IPS DF 4.7 (cell line): ENCODE measurements around the gene MOSPD3.
"Not testable (repeated sequence)": the region's sequence is repeated elsewhere in the genome, so short reads cannot be mapped to it uniquely, and the experiment has no call there.

Experiments
- DNase-seq: peaks from one replicate; pipeline ENCODE4 v3.0.0-alpha.2; 2013; ENCODE audit warnings: low spot score; ENCODE audit errors: extremely low read depth

Gene MOSPD3, protein sequence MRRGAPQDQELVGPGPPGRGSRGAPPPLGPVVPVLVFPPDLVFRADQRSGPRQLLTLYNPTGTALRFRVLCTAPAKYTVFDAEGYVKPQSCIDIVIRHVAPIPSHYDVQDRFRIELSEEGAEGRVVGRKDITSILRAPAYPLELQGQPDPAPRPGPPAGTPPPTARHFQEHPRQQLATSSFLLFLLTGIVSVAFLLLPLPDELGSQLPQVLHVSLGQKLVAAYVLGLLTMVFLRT

GRCh38 chr7:100611983-100612729 lies at the start of gene MOSPD3:
Gene MOSPD3, plus strand, starts transcription at chr7:100612540. Its CDS starts 252 bp downstream, at chr7:100612792.
- peak; percentile 100 for DNase-seq

GRCh38 chr7:100563100-100563564 lies 49.2 kb upstream of the MOSPD3 start:
- no peak for DNase-seq

GRCh38 chr7:100563809-100564400 lies 48.4 kb upstream of the MOSPD3 start:
- no peak for DNase-seq

GRCh38 chr7:100564405-100564804 lies 47.9 kb upstream of the MOSPD3 start:
- not testable (repeated sequence) for DNase-seq

DNA sequence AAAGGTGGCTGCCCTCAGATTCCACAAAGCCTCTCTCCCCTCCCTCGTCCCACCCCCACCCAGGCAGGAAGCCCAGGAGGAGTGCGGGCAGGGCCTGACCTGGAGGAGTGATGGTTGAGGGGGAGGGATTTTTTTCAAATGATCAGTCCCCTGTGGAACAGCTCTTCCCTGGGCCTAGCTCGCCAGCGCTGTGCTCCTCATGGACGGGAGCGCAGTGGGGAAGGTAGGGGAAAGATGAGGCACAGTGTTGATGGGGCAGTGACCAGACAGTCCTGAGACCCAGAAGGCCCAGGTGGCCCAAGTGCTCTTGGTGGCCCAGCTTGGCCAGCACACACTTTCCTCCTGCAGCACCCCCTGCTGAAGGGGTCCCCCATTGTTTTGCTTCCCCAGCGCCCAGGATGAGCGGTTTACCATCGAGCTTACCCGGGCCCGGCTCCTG lies 47.2 kb upstream of the MOSPD3 start:
- DNase-seq: no peak

GRCh38 chr7:100566018-100566531 lies 46.3 kb upstream of the MOSPD3 start:
- DNase-seq: no peak

DNA sequence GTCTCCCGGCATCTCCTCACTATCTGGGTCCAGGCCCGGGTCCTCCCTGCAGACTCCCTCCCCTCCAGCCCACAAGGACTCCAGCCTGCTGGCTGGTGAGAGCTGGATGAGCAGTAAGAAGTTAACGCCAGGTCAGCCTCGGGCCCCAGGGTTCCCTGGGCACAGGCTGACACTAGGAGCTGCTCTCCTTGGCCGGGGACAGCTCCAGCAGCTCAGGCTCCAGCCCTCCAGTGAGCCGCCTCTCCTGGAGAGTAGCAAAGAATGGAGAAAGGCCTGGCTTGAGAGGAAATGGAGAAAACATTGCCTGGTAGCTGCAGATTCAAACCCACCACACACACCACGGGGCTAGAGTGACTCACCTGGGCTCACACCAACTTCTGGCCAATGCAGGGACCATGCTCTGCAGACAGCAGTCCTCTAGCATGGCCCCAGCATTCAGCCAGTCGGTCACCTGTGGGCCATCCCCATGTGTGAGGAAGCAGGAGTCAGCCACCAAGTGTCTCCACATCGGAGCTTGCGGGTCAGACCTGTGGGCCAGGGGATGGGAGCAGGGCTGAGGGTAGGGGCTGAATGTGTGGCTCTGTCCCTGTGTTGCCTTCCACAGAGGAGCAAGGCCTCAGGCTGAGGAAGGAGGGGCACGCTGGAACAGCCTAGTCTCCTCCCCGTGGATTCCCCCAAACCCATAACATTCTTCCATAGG lies 45.2 kb upstream of the MOSPD3 start:
- no peak for DNase-seq

DNA sequence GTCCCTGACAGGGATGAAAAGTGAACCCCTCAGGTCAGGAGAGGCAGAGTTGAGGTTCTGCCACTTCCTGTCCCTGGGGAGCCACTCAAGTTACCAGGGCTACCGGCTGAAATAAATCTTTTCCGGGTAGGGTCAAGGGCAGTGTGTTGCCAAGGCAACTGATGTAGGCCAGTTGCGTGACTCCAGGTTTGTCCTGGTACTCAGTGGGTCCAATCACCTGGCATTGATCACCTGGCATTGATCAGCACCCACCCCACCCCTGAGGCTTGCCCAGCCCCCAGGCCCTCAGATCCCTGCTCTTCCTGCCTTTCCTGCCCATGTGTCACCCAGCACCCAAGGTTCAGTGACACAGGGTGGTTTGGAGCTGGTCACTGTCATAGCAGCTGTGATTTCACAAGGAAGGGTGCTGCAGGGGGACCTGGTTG lies 44.6 kb upstream of the MOSPD3 start:
- DNase-seq: no peak

GRCh38 chr7:100568176-100568895 lies 44.0 kb upstream of the MOSPD3 start:
- no peak for DNase-seq

DNA sequence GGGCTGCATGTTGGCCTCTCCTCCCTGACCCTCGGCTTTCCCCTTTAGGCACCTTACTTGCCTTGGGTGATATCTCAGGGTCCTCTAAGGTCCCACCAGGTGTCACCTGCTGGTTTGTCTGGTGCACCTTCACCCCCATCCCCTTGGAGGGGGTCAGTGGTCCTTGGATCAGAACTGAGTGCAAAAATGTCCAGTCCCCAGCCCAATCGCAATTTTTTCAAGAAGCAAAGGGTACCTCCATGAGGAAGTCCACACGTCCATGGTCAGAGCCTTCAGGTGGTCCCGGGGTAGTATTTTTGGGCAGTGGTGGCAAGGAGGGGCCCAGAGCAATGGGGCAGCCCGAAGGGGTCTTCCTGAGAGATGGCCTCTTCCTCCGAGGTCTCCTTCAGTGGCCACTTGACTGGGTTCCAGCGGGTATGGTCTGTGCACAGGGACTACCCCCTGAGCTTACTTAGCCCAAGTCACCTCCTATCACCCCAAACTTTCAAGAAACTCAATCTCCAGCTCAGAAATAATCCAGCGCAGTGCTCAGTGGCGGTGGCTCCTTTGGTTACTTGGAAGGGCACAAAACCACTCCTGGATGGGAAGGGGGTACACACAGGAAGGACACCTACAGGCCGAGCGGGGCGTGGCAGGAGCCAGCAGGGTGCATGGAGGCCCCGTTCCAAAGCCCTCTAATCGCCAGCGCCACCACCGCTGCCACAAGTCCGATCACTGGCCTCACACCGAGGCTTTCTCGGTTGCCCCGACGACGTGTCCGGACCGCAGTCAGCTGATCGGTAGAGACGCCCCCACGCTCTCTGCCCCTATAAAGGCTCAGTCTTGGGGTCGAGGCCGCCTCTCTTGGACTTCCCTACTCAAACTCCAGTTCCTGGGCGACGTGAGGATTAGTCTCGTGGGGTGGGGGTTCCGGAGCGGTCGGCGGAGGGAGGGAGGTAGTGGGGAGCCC lies 43.2 kb upstream of the MOSPD3 start:
- DNase-seq: no peak

- no peak for DNase-seq
Measured at GRCh38 chr7:100570954-100571828, 41.1 kb upstream of the MOSPD3 start.

- DNase-seq: no peak
Measured at GRCh38 chr7:100571829-100572116, 40.6 kb upstream of the MOSPD3 start.

DNA sequence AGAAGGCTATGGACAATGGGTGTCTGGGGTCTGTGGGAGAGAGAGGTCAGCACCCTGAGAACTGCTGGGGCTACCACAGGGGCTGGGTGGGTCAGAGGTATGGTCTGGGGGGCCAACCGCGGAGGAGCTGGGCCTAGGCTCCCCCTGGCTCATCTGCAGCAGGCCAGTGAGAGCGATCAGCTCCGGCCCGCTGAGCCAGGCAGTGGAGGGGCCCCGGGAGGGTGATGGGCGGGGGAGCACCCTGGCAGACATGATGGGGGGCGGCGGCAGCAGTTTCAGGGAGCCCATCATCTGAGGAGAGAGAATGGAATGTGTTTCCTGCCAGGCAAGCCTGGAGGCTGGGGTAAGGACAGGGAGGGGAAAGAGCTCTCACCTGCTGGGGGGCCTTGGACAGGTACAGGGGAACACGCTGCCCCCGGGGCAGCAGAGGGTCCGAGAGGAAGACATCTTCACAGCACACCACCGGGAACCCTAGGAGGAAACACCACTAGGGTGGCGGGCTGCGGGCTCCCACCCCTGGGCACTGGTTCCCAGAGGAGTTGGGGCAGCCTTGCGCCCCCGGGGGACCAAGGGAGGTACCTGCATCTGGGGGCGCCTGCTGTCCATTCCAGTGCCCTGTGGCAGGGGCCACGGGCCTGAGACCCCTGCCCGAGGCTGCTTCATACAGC lies 39.9 kb upstream of the MOSPD3 start:
- DNase-seq: no peak

- no peak for DNase-seq
Measured at GRCh38 chr7:100572949-100573675, 39.2 kb upstream of the MOSPD3 start.

DNA sequence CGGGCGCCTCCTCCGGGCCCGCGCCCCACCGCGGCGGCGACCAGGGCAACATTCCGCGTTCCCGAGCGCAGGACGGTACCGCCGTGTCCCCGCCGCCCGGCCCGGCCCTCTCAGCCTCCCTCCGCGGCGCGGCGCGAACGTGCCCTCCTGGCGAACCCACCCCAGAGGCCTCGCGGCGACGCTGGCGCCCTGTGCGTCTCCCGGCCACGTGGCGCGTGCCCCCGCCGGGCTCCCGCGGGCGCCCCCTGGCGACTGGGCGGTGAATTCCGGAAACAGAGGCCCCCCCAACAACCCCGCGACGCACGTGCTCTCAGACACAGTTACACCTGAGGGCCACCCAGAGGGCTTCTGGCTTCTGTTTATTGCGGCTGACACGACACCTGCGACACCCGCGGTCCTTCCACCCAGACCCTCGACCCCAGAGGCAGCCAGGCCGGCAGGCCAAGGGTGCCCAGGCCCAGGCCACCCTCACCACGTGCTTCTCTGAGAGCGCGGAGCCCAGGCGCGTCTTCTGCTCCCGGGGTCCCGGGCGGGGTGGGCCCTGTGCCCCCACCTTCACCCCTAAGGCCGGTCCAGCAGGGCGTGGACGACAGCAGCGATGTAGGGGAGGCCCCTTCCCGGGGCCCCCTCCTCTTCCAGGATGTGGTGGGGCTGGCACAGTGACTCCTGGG lies 38.5 kb upstream of the MOSPD3 start, which contains the start of gene SAP25:
TSS of gene SAP25 (minus strand) at position 210 of the 671 bp plus-strand sequence. CDS start at position 52, 158 bp downstream.
- DNase-seq: no peak

DNA sequence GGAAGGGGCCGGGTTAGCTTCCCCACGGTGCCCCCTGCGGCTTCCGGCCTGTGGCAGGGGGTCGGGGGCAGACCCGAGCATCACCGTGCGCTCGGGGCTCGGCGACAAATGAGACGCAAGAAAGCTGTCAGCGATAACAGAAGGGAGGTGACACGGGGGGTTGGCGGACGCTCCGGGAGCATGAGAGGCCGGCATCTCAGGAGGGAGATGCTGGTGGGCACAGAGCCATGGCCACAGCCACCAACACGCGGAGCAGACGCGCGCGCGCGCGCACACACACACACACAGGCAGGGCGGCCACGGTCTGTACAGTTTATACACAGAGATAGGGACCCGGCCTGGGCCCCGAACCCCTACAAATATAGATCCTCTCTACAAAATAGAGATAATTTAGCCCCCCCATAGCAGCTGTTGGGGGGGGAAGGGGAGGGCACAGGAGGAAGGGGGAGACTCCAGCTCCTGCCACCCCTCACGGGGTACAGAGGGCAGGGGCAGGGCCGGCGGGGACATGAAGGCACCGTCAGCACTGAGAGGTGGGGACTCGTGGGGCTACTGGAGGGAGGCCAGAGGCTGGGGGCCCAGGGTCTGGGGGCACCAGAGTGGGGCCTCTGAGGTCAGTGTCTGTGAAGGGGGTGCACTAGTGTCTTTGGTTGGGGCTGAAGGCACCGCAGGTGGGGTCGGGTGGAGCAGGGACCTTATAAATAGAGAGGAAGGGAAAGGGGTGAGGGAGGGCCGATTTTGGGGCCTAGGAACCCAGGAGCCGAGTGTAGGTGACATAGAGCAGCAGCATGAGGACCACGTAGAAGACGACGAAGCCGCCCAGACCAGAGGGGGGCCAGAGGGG lies 37.8 kb upstream of the MOSPD3 start:
- no peak for DNase-seq
